HL-60/S4 (cell line): ENCODE results near the gene ENPP6.
"Not testable (repeated sequence)": the region's sequence is repeated elsewhere in the genome, so short reads cannot be mapped to it uniquely, and the experiment has no call there.

Source experiments
- in situ Hi-C: fragments of 300-500 bp; cut with MboI; formaldehyde crosslinking; loops from 2 replicates; pipeline ENCODE4 v1.14.3; 2022; ENCODE audit warnings: low sequenced_read_pairs

ENPP6 gene

DNA sequence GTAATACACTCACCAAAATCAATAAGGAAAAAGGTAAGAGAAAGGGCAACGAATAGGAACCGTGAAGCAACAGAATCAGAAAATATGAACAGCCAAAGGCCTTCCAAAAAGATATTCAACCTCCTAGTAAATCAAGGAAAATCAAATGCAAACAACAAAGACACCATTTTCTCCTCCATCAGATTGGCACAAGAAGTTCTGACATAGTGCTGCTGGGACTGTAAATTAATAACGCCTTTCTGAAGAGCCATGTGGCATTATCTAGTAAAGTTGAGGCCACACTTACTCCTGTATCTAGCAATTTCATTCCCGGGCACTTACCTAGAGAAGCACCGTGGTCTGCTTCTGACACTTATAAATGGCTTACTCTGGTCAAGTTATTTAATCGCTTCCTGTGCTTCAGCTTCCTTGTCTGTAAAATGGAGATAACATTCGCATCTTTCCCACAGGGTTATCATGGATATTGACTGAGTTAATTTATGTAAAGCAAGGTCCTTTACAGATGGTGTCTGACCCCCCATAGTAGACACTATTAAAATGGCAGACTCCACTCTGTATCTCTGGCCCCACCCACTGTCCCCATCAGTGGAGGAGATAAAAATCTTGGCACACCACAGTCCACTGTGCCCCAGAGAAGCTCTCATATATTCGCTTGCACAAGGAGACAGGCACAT, 20.5 kb upstream of the ENPP6 start:
- in situ Hi-C loops: no loop called here

DNA sequence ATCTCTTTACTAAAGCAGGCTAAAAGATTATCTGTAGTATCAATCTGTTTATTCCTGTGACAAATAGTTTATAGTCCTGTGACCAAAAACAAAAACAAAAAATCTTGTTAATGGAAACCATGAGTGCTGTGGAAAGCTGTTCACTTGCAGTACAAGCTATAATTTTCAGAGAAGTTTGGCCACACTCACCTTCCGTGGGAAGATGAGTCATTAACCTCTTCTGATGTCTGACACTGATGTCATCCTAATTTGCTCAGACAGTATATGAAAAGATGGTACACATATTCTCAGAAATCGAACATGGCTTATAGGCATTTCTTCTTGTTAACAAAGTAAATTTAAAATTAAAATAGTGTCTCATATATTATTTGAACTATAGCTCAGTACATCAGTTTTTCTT, 19.9 kb upstream of the ENPP6 start:
- in situ Hi-C loops: no loop called here

DNA sequence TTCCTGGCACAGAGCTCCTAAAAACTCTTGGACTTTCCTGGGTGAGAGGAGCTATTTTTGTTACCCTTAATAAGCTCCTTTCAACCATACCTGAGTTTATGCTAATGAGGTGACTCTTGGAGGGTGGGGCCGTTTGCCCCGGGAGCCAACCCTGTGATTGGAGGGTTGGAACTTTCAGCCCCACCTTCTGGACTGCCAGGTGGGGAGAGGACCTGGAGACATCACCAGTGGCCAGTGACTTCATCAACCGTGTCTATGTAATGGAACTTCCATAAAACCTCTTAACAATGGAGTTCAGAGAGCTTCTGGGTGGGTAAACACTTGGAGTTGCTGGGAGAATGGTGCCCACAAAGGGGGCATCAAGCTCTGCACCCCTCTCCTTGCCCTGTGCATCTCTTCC, 17.9 kb upstream of the ENPP6 start:
- in situ Hi-C loops: no loop called here

DNA sequence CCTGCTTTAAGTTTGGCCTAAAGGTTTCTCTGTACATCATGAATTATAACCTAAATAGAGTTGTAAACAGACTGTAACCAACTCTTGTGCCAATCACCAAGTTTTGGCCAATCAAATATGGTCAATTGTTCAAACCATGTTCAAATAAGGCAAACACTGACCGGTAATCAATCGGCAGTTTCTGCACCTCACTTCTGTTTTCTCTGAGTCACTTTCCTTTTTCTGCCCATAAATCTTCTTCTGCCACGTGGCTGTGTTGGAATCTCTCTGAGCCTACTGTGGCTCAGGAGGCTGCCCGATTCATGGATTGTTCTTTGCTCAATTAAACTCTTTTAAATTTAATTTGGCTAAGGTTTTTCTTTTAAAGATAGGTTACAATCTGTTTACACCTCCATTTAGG, 16.5 kb upstream of the ENPP6 start:
- in situ Hi-C loops: no loop called here

DNA sequence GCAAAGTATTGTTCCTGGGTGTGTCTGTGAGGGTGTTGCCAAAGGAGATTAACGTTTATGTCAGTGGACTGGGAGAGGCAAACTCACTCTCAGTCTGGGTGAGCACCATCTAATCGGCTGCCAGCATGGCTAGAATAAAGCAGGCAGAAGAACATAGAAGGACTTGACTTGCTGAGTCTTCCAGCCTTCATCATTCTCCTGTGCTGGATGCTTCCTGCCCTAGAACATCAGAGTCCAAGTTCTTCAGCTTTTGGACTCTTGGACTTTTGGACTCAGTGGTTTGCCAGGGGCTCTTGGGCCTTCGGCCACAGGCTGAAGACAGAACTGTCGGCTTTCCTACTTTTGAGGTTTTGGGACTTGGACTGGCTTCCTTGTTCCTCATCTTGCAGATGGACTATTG, 15.3 kb upstream of the ENPP6 start:
- in situ Hi-C loops: no loop called here

DNA sequence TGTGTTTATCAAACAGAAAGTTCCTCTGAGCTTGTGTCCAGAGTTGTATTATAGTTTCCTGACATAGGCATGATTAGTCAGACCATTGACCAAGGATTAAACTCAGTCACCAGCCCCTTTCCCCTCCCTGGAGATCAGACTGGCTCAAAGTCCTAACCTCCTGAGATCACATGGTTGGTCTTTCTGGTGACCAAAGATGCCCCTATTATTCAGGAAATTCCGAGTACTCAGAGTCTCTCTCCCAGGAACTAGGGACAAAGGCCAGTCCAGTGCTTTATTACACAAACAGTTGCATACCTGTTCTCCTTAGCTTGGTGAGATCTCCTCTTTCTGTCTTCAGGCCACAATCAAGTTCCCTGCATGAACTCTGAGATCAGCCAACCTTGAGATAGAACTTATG, 14.5 kb upstream of the ENPP6 start:
- in situ Hi-C loops: no loop called here

DNA sequence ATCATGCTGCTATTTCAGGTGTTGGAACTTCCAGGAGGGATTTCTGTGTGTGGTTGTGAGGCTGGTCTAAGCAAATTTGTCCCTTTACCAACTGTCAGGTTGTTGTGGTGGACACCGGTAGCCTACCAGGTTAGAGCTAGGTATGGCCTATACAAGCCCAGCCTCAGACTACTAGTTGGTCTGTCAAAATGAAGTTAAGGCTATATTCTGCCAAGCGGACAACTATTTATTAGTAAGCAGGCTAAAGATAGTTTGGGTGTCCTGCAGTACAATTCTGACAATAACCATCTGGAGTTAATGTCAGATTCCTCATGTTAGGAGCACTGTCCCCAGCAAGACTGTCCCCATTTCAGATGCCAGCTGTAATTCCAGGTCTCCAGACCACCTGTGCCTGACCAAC, 13.9 kb upstream of the ENPP6 start:
- in situ Hi-C loops: no loop called here

DNA sequence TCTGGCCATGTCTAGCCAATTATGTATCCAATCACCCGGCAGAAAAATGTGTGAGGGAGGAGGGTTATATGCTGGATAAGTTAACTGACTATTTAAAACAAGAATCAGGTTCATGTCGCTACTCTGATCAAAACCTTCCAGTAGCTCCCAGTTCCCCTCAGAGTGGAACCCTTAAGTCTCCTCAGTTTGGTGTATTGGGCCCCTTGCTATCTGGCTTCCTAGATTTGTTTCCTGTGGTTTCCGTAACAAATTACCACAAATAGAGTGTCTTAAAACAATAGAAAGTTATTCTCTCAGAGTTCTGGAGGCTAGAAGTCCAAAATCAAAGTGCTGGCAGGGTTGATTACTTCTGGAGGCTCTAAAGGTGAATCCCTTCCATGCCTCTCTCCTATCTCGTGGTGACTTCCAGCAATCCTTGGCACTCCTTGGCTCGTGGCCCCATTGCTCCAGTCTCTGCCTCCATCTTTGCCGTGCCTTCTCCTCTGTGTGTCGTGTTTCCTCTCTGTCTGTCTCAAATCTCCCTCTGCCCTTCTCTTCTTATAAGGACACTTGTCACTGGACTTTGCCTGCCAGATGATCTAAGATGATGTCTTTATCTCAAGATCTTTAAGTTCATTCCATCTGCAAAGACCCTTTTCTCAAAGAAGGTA, 10.5 kb upstream of the ENPP6 start:
- in situ Hi-C loops: no loop called here

DNA sequence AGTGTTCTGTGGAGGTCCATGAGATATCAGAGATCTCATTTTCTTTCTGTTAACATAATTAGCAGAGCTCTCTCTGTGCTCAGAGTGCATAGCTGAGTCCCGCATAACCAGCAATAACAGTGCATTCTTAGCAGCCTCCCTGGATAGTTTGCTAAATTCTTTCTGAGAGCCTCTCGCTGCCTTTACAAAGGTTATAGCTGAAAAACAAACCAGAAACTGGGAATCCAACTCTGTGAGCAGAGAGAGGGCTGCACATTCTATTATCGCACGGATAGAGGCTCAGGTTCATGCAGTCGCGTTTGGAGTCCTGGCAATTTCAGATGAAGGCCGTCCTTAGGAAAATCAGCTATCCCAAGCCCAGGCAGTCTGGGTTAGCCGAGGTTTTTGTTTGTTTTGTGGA, 1.2 kb downstream of the ENPP6 start:
- in situ Hi-C loops: no loop called here

DNA sequence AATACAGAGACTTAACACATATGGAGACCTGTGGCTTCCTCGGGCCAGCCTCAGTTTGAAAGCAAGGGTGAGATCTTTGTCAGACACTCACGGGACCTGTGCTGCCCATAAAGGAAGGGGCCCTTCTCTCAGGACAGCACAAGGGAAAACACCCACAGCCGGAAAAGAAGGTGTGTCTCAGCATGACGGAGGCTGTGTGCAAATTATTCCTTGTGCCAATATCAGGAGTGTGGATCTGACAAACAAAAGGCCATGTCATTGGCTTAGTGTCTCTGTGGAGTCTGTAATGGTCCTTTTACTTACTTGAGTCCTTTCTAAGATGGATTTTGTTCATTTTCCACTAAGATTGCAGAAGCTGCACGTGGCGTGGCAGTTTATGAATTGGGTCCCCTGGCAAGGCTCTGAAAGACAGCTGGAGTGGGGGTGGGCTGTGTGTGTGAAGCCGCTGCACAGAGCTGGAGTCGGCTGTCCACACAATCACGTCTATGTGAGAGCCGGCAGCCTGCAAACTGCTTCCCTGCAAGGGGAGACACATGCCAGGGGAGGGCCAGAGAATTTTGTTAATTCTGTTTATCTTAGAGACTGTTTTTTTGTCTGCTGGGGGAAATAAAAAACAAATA, 1.9 kb downstream of the ENPP6 start:
- in situ Hi-C loops: no loop called here

DNA sequence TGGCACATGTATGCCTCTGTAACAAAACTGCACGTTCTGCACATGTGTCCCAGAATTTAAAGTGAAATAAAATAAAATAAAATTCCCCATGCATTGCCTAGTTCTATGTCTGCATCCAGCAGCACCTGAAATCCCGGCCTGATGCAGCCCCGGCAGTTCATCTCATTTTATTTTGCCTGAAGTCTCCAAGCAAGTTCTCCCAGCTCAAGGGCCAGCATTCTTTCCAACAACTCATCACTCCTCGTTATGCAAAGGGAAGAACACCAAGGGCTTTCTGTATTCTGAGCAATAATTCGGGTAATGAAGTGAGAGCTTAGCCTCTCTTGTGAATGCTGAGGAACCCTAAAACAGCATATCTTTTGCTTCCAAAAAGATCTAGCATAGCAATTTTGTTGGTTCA, 2.7 kb downstream of the ENPP6 start:
- in situ Hi-C loops: no loop called here

DNA sequence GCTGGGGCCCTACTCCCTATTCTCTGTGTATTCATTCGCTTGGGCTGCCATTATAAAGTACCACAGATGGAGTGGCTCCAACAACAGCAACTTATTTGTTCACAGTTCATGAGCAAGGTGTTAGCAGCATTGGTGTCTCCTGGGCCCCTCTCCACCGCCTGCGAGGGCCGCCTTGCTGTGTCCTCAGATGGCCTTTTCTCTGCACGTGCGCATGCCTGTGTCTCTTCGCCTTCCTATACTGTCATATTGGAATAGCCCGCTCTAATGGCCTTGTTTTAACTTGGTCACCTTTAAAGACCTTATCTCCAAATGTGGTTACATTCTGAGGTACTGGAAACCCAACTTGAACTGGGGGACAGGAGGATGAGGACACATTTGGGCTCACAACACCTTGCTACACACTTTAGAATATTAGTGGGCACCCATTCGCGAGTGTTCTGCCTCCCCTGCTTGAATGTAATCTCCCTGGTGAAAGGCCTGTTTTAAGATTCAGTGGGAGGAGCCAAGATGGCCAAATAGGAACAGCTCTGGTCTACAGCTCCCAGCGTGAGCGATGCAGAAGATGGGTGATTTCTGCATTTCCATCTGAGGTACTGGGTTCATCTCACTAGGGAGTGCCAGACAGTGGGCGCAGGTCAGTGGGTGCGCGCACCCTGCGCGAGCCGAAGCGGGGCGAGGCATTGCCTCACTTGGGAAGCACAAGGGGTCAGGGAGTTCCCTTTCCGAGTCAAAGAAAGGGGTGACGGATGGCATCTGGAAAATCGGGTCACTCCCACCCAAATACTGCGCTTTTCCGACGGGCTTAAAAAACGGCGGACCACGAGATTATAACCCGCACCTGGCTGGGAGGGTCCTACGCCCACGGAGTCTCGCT, 9.7 kb downstream of the ENPP6 start:
- in situ Hi-C loops: not testable (repeated sequence)

DNA sequence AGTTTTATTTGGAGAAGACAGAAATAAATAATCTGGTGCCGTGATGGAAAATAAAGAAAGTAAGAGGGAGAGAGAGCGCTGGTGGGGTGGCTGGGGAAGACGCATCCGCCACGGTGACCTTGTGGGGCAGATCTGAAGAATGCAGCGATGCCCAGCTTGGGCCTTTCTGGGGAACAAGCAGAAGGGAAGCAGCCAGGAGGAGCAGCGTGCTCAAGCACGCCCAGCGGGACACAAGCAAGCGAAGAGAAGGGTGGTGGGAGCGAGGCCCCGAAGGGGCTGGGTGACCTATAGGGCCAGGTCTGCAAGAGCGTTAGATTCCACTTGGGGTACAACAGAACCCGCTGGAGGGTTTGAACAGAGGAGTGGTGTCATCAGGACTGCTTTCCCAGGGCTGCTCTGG, 12.4 kb downstream of the ENPP6 start:
- in situ Hi-C loops: no loop called here

DNA sequence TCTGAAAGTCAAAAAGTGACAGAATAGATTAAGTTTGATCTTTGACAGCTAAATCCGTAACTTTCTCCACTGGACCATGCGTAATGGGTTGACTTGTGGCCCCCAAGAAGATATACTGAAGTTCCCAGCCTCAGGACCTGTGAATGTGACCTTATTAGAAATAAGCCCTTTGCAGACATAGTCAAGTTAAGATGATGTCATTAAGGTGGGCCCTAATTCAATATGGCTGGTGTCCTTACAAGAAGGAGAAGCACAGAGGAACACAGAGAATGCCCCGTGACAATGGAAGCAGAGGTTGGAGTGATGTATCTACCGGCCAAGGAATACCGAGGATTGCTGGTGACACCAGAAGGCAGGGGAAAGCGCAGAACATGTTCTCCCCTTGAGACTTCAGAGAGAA, 14.4 kb downstream of the ENPP6 start:
- in situ Hi-C loops: no loop called here

DNA sequence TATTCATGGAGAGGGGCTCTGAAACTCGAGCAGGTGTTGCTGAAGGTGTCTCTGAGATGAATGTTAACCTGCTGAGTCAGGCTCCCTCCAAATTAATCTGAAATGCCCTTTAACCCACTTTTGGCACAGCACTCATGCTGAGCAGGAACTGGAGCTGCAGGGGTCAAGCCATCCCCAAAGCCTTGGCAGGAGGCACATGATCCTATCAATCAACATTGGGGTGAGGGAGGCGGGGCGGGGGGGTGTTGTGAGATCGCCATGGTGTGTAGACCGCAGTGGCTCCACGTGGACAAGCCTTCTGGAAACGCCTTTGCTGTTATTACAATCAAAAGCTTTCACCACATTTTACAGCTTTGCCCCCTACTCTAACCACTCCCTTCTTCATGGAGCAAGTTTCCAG, 16.5 kb downstream of the ENPP6 start:
- in situ Hi-C loops: no loop called here

DNA sequence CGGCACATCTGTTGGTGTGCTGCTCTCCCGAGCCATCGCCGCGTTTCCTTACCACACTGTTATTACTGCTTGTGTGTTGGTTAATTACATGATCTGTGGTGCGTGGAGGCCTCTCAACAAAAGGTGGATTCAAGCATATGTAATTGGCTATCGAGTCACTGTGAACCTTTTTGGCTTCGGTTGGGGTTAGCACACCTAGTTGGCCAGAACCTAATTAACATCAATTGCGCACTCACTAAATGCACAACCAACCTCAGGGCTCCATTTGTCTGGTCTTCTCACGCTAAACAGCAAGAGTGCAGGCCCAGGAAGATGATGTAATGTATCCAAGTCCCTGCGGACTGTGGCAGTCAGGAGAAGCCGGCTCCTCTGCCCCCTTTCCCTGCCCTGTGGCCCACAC, 17.4 kb downstream of the ENPP6 start:
- in situ Hi-C loops: no loop called here

DNA sequence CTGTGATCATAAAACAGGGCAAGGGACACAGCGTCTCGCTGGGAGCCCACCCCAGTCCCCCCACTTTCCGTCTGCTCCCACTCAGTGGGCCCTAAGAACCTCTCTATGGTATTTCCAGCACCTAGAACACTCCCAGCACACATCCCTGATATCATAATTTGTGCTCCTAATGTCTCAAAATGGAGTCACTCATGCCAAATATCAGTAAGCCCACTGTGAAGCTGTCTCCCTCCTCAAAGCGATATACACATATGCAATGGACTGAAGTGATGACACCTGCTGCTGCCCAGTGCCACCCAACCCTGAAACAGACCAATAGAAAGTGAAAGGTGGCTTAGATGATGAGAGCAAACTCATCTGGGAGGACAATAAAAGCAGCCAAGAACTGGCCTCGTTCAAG, 17.9 kb downstream of the ENPP6 start:
- in situ Hi-C loops: no loop called here

DNA sequence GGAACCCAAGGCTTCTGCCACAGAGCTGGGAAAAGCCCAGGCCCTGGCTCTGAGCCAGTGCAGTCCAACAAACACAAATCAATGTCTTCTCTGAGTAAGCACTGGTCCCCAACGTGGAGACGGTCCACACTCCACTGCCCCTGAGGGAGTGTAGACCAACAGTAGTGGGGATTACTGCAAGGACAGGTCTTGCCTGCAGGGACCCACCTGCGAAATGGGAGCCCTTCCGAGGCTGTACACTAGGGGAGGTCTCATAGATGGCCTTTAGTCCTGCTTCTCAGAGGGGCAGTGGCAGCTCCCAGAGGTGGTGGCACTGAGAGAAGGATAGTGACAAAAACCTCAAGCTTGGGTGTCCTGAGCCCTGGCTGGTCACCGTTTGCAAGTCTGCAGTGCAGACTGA, 19.5 kb downstream of the ENPP6 start:
- in situ Hi-C loops: no loop called here

DNA sequence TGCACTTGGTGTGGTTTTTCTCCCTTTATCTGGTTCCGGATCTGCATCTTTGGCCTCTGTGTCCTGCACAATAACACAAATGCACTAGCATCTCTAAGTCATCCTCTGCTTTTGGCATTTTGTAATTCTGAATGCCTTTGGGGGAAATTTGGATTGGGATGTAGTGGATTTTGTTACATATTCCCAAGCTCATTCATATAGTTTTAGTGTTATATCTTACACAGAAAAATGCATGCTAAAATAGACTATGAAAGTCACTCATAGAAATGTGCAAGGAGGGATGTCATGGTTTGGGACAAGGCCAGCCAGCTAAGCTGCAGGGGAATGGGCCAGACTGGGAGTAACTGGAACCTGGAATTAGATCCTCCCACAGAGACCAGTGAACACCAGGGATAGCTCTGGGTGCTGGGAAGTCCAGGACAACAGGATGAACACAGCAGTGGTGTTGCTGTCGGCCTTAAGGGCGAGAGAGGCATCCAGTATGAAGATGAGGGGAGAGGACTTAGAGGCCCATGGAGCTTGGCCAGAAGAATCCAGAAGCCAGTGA, 20.1 kb downstream of the ENPP6 start:
- in situ Hi-C loops: no loop called here

DNA sequence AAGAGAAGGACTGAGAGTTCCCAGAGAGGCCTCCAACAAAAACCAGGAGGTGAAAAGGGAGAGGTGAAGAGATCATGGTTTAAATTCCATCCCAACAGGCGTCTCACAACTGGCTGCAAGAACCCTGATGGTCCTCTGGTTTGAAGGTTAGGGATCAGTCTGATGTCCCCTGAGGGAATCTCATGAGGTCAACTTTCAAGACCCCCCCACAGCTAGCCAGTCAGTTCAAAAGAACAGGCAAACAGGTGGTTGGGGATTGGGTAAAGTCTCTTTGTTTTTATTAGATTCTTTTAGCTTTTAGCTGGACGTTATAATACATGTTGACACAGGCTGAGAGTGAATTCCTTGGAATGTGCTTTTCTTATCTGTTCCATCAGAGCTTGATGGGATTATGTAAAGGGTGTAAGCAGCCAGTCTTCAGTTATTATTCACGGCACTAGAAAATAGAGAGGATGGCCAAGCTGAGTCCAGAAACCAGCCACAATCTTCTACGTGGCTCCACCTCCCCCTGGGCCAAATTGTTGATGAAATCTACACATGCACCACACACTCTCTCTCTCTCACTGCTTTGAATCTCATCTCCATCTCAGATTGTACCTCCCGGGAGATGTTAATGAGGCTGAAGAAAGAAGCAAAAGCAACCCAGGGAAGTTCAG, 20.8 kb downstream of the ENPP6 start:
- in situ Hi-C loops: no loop called here
